ENCODE data around the gene ANXA8L1.

GRCh38 chr10:46328853-46329689 lies 46.5 kb upstream of the ANXA8L1 start:
- TF ChIP-seq ZNF30 (CRISPR knock-in tag; IDR thresholded peaks at IDR 0.05) (no peak), NFKB2 (CRISPR knock-in tag; IDR thresholded peaks at IDR 0.05; ENCODE audit: borderline replicate concordance) (no peak), POLR2A (IDR thresholded peaks at IDR 0.05; ENCODE audit: insufficient read depth in 1 of 2, low read depth in 2 of 2, low read length in 2 of 2) (no peak), ZBTB7B (CRISPR knock-in tag; IDR thresholded peaks at IDR 0.05) (no peak), SNAI1 (CRISPR knock-in tag; IDR thresholded peaks at IDR 0.05; ENCODE audit: borderline replicate concordance) (no peak), ZNF720 (CRISPR knock-in tag; IDR thresholded peaks at IDR 0.05) (no peak), ELK4 (CRISPR knock-in tag; IDR thresholded peaks at IDR 0.05; ENCODE audit: borderline replicate concordance) (no peak), ZSCAN20 (CRISPR knock-in tag; IDR thresholded peaks at IDR 0.05; ENCODE audit: borderline replicate concordance) (no peak), JUN (CRISPR knock-in tag; IDR thresholded peaks at IDR 0.05) (no peak), CERS6 (CRISPR knock-in tag; IDR thresholded peaks at IDR 0.05) (no peak), STAT5B (CRISPR knock-in tag; IDR thresholded peaks at IDR 0.05) (no peak), CHD2 (IDR thresholded peaks at IDR 0.05; ENCODE audit: low read depth, low read length) (no peak)
- TF ChIP-seq, protein P1, sequence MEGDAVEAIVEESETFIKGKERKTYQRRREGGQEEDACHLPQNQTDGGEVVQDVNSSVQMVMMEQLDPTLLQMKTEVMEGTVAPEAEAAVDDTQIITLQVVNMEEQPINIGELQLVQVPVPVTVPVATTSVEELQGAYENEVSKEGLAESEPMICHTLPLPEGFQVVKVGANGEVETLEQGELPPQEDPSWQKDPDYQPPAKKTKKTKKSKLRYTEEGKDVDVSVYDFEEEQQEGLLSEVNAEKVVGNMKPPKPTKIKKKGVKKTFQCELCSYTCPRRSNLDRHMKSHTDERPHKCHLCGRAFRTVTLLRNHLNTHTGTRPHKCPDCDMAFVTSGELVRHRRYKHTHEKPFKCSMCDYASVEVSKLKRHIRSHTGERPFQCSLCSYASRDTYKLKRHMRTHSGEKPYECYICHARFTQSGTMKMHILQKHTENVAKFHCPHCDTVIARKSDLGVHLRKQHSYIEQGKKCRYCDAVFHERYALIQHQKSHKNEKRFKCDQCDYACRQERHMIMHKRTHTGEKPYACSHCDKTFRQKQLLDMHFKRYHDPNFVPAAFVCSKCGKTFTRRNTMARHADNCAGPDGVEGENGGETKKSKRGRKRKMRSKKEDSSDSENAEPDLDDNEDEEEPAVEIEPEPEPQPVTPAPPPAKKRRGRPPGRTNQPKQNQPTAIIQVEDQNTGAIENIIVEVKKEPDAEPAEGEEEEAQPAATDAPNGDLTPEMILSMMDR (CRISPR knock-in tag; IDR thresholded peaks at IDR 0.05), result no peak

Data from HepG2 (cell line).